Measurements from ENCODE around the gene PTGES.

The PTGES gene

GRCh38 chr9:129736334-129736733 lies 16.5 kb downstream of the PTGES start:
- TF ChIP-seq CTCF (IDR thresholded peaks at IDR 0.05; ENCODE audit: extremely low read depth, missing control alignments): no peak
- DNase-seq (ENCODE audit: low spot score): no peak

- DNase-seq (ENCODE audit: low spot score): no peak
- TF ChIP-seq CTCF (IDR thresholded peaks at IDR 0.05; ENCODE audit: extremely low read depth, missing control alignments): no peak
These were observed 17.3 kb downstream of the PTGES start for GRCh38 chr9:129735546-129735945.

- no peak for DNase-seq (ENCODE audit: low spot score)
- TF ChIP-seq CTCF (IDR thresholded peaks at IDR 0.05; ENCODE audit: extremely low read depth, missing control alignments): no peak
These were observed 19.2 kb downstream of the PTGES start for GRCh38 chr9:129733632-129733953.

GRCh38 chr9:129732946-129733631 lies 19.8 kb downstream of the PTGES start:
- no peak for DNase-seq (ENCODE audit: low spot score)
- TF ChIP-seq CTCF (IDR thresholded peaks at IDR 0.05; ENCODE audit: extremely low read depth, missing control alignments): no peak

- no peak for TF ChIP-seq CTCF (IDR thresholded peaks at IDR 0.05; ENCODE audit: extremely low read depth, missing control alignments)
These were observed 20.7 kb downstream of the PTGES start for GRCh38 chr9:129732100-129732499.

GRCh38 chr9:129731477-129732085 lies 21.3 kb downstream of the PTGES start:
- no peak for TF ChIP-seq CTCF (IDR thresholded peaks at IDR 0.05; ENCODE audit: extremely low read depth, missing control alignments)
- DNase-seq (ENCODE audit: low spot score): no peak

More at GRCh38 chr9:129732100-129732499, 20.7 kb downstream of the PTGES start:
- DNase-seq (ENCODE audit: low spot score): no peak

GRCh38 chr9:129728744-129729143 lies 24.1 kb downstream of the PTGES start:
- TF ChIP-seq CTCF (IDR thresholded peaks at IDR 0.05; ENCODE audit: extremely low read depth, missing control alignments): no peak
- DNase-seq (ENCODE audit: low spot score): no peak

Data from GM20000 (cell line).